CD4-positive, CD25-positive, alpha-beta regulatory T cell (primary cell): ENCODE data around the gene SPINT3. TPM values are rescaled to one million over a fixed set of nuclear protein-coding genes. Genes with fewer than 3 reads are reported as not detected.
"Not testable (repeated sequence)": the region's sequence is repeated elsewhere in the genome, so short reads cannot be mapped to it uniquely, and the experiment has no call there.

Source experiments
- ATAC-seq, 2 donors: fragments of 150-1000 bp; cut with Tn5 transposase; one replicate each; pipeline ENCODE4 v1.10.0; 2021; ENCODE audit warnings: low read depth in 2 of 2, moderate number of reproducible peaks in 2 of 2, moderate library complexity in 1 of 2
- DNase-seq, 3 donors: peaks; one replicate each; pipeline versions ENCODE4 v3.0.0 to v3.0.0-alpha.2; 2012 to 2022; ENCODE audit warnings: mixed read lengths in 1 of 3
- H3K27ac ChIP-seq: one replicate; pipeline ENCODE4 v1.7.0; 2013; ENCODE audit warnings: mild to moderate bottlenecking, low read length; ENCODE audit not compliant: insufficient read depth, poor library complexity, severe bottlenecking
- H3K27me3 ChIP-seq: one replicate; pipeline ENCODE4 v1.7.0; 2013; ENCODE audit warnings: low read length; ENCODE audit not compliant: control insufficient read depth, insufficient read depth
- H3K36me3 ChIP-seq: one replicate; pipeline ENCODE4 v1.7.0; 2013; ENCODE audit warnings: mild to moderate bottlenecking, low read length, moderate library complexity; ENCODE audit not compliant: control insufficient read depth, insufficient read depth
- H3K4me1 ChIP-seq: 2 replicates; pipeline ENCODE4 v1.7.0; 2013; ENCODE audit warnings: mild to moderate bottlenecking, low read length; ENCODE audit not compliant: insufficient read depth, control insufficient read depth, poor library complexity, severe bottlenecking
- H3K4me3 ChIP-seq: one replicate; pipeline ENCODE4 v1.7.0; 2013; ENCODE audit warnings: low read depth, mild to moderate bottlenecking, low read length, moderate library complexity
- H3K9me3 ChIP-seq, 2 experiments: 1 replicate in 1 of 2; 2 replicates in 1 of 2; pipeline ENCODE4 v1.7.0; 2013; ENCODE audit warnings: low read length in 2 of 2, mild to moderate bottlenecking in 1 of 2, moderate library complexity in 1 of 2; ENCODE audit not compliant: control insufficient read depth in 2 of 2
- H3K27ac Mint-ChIP-seq, 3 donors: one replicate each; pipeline ENCODE4 v1.8.0; 2020 to 2022; ENCODE audit warnings: mild to moderate bottlenecking in 3 of 3, mixed read lengths in 3 of 3, moderate library complexity in 2 of 3
- H3K27me3 Mint-ChIP-seq: one replicate; pipeline ENCODE4 v1.8.0; 2022; ENCODE audit warnings: mild to moderate bottlenecking, mixed read lengths
- H3K36me3 Mint-ChIP-seq: one replicate; pipeline ENCODE4 v1.8.0; 2020; ENCODE audit warnings: mixed read lengths
- H3K4me1 Mint-ChIP-seq, 4 donors: one replicate each; pipeline ENCODE4 v1.8.0; 2020 to 2022; ENCODE audit warnings: mixed read lengths in 4 of 4, mild to moderate bottlenecking in 1 of 4
- H3K4me3 Mint-ChIP-seq, 4 donors: one replicate each; pipeline ENCODE4 v1.8.0; 2020 to 2022; ENCODE audit warnings: mild to moderate bottlenecking in 4 of 4, mixed read lengths in 4 of 4, moderate library complexity in 3 of 4
- H3K9me3 Mint-ChIP-seq, 7 donors: one replicate each; pipeline ENCODE4 v1.8.0; 2020 to 2022; ENCODE audit warnings: mixed read lengths in 7 of 7, mild to moderate bottlenecking in 3 of 7, moderate library complexity in 2 of 7
- polyA plus RNA-seq, 4 donors: library from polyadenylated mRNA; unstranded; fragments of 300-500 nt; fragmentation: Illumina TruSeq; gene quantifications; one replicate each; pipeline ENCODE4 v1.2.3, GENCODE V29; 2021
- total RNA-seq: library from RNA; stranded (reverse); gene quantifications from one replicate; pipeline ENCODE4 v1.2.3, GENCODE V29; 2022

Gene SPINT3
- total and polyA plus RNA-seq, 5 donors from 2014 or later, result not detected

- no peak for DNase-seq
- H3K4me3 Mint-ChIP-seq, result no peak overlapping the region
- Histone ChIP-seq H3K36me3 (no peaks in the 10 kb centered on the region), H3K9me3 (no peaks in the 10 kb centered on the region), H3K4me1 (no peaks in the 10 kb centered on the region), H3K4me3 (no peak overlapping the region), H3K27ac (no peak overlapping the region), H3K27me3 (peaks cover 14% of the 10 kb centered on the region)
- no peak overlapping the region for H3K27ac Mint-ChIP-seq
- peaks cover 53% of the 10 kb centered on the region for H3K27me3 Mint-ChIP-seq
- H3K36me3 Mint-ChIP-seq, result no peaks in the 10 kb centered on the region
- peaks cover 0 to 2% (median 0%) of the 10 kb centered on the region in 7 donors for H3K9me3 Mint-ChIP-seq
- no peak for ATAC-seq
- H3K4me1 Mint-ChIP-seq, result no peaks in the 10 kb centered on the region
Measured at GRCh38 chr20:45484676-45485075, 30.7 kb downstream of the SPINT3 start.

- no peaks in the 10 kb centered on the region for H3K9me3 ChIP-seq
- H3K27ac ChIP-seq, result no peak overlapping the region
- Mint-ChIP-seq H3K27ac (no peak overlapping the region), H3K9me3 (no peaks in the 10 kb centered on the region), H3K36me3 (no peaks in the 10 kb centered on the region), H3K4me3 (no peak overlapping the region), H3K4me1 (no peaks in the 10 kb centered on the region), H3K27me3 (peaks cover 21% of the 10 kb centered on the region)
- H3K4me3 ChIP-seq, result no peak overlapping the region
- no peak for ATAC-seq
- H3K36me3 ChIP-seq, result no peaks in the 10 kb centered on the region
- no peak for DNase-seq
- H3K27me3 ChIP-seq, result peaks cover 11% of the 10 kb centered on the region
- no peaks in the 10 kb centered on the region for H3K4me1 ChIP-seq
Measured at GRCh38 chr20:45479822-45480221, 35.6 kb downstream of the SPINT3 start.

DNA sequence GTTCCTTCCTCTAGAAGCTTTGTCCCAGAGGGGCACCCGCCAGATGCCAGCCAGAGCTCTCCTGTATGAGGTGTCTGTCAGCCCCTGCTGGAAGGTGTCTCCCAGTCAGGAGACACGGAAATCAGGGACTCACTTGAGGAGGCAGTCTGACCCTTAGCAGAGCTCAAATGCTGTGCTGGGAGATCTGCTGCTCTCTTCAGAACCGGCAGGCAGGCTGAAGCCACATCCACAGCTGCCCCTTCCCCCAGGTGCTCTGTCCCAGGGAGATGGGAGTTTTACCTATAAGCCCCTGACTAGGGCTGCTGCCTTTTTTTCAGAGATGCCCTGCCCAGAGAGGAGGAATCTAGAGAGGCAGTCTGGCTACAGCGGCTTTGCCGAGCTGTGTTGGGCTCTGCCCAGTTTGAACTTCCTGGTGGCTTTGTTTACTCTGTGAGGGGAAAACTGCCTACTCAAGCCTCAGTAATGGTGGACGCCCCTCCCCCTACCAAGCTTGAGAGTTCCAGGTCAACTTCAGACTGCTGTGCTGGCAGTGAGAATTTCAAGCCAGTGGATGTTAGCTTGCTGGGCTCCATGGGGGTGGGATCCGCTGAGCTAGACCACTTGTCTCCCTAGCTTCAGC is 37.8 kb downstream of the SPINT3 start:
- H3K27ac ChIP-seq, H3K4me1 Mint-ChIP-seq, ATAC-seq, H3K4me3 ChIP-seq, H3K36me3 ChIP-seq, DNase-seq, H3K9me3 Mint-ChIP-seq, H3K36me3 Mint-ChIP-seq, H3K27ac Mint-ChIP-seq, H3K4me1 ChIP-seq, H3K4me3 Mint-ChIP-seq, H3K27me3 ChIP-seq, H3K9me3 ChIP-seq: not testable (repeated sequence)
- H3K27me3 Mint-ChIP-seq, result peaks cover 23% of the 10 kb centered on the region

- not testable (repeated sequence) for H3K9me3 Mint-ChIP-seq, H3K9me3 ChIP-seq, DNase-seq, H3K4me3 ChIP-seq, H3K4me3 Mint-ChIP-seq, H3K36me3 Mint-ChIP-seq, H3K36me3 ChIP-seq, H3K27ac Mint-ChIP-seq, H3K27ac ChIP-seq, ATAC-seq
- Histone ChIP-seq H3K4me1 (peaks cover 16% of the 10 kb centered on the region), H3K27me3 (peaks cover 20% of the 10 kb centered on the region)
- Mint-ChIP-seq H3K27me3 (peaks cover 54% of the 10 kb centered on the region), H3K4me1 (peaks cover 0 to 16% (median 0%) of the 10 kb centered on the region in 4 donors)
Measured at GRCh38 chr20:45472286-45472685, 43.1 kb downstream of the SPINT3 start.

DNA sequence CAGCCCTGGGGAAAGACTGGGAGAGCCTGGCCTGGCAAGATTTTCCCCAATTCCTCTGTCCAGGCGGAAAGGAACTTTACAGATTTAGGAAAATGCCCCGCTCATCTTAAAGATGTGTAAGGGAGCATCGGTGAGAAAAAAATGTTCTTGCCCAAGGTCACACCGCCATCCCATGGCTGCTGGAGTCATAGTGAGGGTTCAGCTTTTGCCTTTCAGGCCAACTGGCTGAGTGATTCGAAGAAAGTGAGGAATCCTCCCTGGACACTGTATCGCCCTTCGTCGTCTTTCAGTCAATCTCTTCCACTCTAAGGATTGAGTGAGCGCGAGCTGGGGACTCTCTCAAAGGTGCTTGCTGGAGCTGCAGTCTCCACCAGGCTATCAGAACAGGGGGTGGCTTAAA is 44.5 kb downstream of the SPINT3 start:
- H3K27ac ChIP-seq, result no peak overlapping the region
- no peak overlapping the region for H3K4me3 ChIP-seq
- no peak for DNase-seq
- no peak for ATAC-seq
- Mint-ChIP-seq H3K9me3 (peaks cover 0 to 3% (median 0%) of the 10 kb centered on the region in 7 donors), H3K36me3 (no peaks in the 10 kb centered on the region), H3K27me3 (peaks cover 65% of the 10 kb centered on the region), H3K27ac (no peak overlapping the region), H3K4me1 (peaks cover 0 to 16% (median 0%) of the 10 kb centered on the region in 4 donors), H3K4me3 (peak overlapping the region in 2 of 4 donors; percentile 37 to 75)
- H3K36me3 ChIP-seq, result no peaks in the 10 kb centered on the region
- H3K4me1 ChIP-seq, result peaks cover 16% of the 10 kb centered on the region
- H3K27me3 ChIP-seq, result peaks cover 24% of the 10 kb centered on the region
- H3K9me3 ChIP-seq, result no peaks in the 10 kb centered on the region

DNA sequence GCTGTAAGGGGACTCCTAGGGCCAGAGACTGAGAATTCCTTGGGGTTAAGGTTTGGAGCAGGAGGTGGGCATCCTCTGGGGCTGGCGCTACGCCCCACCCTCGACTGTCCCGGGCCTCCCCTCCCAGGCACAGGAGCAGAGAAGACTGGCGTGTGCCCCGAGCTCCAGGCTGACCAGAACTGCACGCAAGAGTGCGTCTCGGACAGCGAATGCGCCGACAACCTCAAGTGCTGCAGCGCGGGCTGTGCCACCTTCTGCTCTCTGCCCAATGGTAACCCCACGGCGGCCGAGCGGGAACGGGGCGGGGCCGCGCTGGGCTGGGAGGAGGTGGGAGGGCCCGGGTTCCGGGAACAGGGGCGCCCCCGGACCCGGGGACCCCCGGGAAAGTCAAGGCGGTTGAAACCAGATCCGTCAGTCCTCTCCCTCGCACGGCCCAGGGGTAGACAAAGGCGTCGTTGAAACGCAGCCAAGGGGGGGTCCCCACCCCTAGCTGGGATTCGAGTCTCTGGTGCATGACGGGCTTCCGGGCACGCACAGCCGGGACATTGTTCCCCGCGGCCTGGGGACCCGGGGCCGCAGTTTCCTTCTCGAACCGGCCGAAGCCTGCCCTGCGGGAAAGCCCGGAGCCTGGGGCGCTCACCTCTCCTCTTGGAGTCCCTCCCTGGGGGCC is 45.0 kb downstream of the SPINT3 start:
- Histone ChIP-seq H3K4me1 (peaks cover 16% of the 10 kb centered on the region), H3K4me3 (no peak overlapping the region), H3K36me3 (no peaks in the 10 kb centered on the region), H3K9me3 (no peaks in the 10 kb centered on the region), H3K27me3 (peaks cover 24% of the 10 kb centered on the region), H3K27ac (no peak overlapping the region)
- Mint-ChIP-seq H3K4me3 (peak overlapping the region in 2 of 4 donors; percentile 46 to 75), H3K27ac (no peak overlapping the region), H3K27me3 (peaks cover 67% of the 10 kb centered on the region), H3K9me3 (peaks cover 0 to 3% (median 0%) of the 10 kb centered on the region in 7 donors), H3K4me1 (peaks cover 0 to 16% (median 0%) of the 10 kb centered on the region in 4 donors), H3K36me3 (no peaks in the 10 kb centered on the region)
- DNase-seq (no peak), ATAC-seq (no peak)

DNA sequence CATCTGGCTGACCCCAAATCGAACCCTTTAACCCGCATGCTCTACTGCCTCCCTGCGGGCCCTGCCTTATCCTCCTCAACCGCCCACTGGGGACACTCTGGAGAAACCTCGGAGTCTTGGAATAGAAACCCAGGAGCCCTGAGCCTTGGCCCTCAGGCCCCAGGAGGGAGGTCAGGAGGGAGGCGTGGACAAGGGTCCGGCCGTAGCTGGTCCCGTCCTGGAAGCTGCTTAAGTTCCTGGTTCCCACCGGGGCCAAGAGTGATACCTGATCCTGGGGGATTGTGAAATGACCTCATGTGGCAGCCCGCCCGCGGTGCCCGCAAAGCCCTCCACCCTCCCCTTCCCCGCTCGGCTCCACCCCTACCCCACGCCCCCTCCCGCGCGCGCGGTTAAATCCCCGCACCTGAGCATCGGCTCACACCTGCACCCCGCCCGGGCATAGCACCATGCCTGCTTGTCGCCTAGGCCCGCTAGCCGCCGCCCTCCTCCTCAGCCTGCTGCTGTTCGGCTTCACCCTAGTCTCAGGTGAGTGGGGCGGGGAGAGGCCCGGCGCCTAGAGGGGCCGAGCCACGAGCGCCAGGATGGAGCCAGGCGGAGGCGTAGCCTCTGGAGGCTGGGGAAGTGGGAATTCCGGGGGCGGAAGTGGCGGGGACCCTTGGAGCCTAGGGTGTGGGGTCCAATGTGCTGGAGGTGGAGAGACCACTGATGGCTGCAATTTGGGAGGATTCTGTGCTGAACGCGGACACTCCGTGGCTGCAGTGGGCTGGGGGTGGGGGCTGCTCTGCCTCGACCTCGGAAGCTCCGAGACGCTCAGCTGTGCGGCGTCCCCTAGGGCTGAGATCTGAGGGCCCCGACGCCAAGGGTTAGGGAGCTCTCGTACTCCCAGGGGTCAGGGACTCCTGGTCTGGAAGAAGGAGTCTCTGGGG is 45.8 kb downstream of the SPINT3 start, which contains the start of gene WFDC2:
Gene WFDC2, plus strand, starts transcription at position 418 of the 926 bp plus-strand sequence. Its CDS starts 29 bp downstream, at position 447.
- no peak for ATAC-seq
- H3K4me3 Mint-ChIP-seq, result peak within 1 kb of the TSS in 2 of 4 donors; percentile 46 to 75

More for the DNA sequence above, 45.8 kb downstream of the SPINT3 start, which contains the start of gene WFDC2:
- peaks cover 67% of the 10 kb centered on the region for H3K27me3 Mint-ChIP-seq
- Histone ChIP-seq H3K27me3 (peaks cover 31% of the 10 kb centered on the region), H3K27ac (no peak within 1 kb of the TSS), H3K36me3 (no peaks in the 10 kb centered on the region), H3K4me1 (peaks cover 16% of the 10 kb centered on the region), H3K4me3 (no peak within 1 kb of the TSS), H3K9me3 (no peaks in the 10 kb centered on the region)
- no peak for DNase-seq
- peak within 1 kb of the TSS in 1 of 3 donors; percentile 84 for H3K27ac Mint-ChIP-seq
- peaks cover 0 to 16% (median 0%) of the 10 kb centered on the region in 4 donors for H3K4me1 Mint-ChIP-seq
- peaks cover 0 to 3% (median 0%) of the 10 kb centered on the region in 7 donors for H3K9me3 Mint-ChIP-seq
- H3K36me3 Mint-ChIP-seq, result no peaks in the 10 kb centered on the region
